Calu3 (cell line): Measurements from ENCODE around the gene HOXD10. TPM values are rescaled to one million over a fixed set of nuclear protein-coding genes. Genes with fewer than 3 reads are reported as not detected.

Experiments
- BruUV-seq: library from RNA; stranded (reverse); fragments of 400-500 nt; replicated peaks from 2 replicates; lab custom pipeline; 2021; lab: Mats Ljungman, UMichigan
- CTCF ChIA-PET: fragments of 300-600 bp; sonication (Branson Sonifier 250); formaldehyde crosslinking; loops from one replicate; lab custom pipeline; 2022; ENCODE audit warnings: antibody characterized with exemption; lab: Charles Lee
- DNase-seq: peaks from one replicate; pipeline ENCODE4 v3.0.0; 2022
- H3K27ac Mint-ChIP-seq: one replicate; pipeline ENCODE4 v1.8.0; 2022; ENCODE audit warnings: mixed read lengths; ENCODE audit not compliant: unreplicated experiment
- H3K27me3 Mint-ChIP-seq: one replicate; pipeline ENCODE4 v1.8.0; 2022; ENCODE audit warnings: mixed read lengths; ENCODE audit not compliant: unreplicated experiment
- H3K36me3 Mint-ChIP-seq: one replicate; pipeline ENCODE4 v1.8.0; 2022; ENCODE audit warnings: mild to moderate bottlenecking, moderate library complexity, mixed read lengths; ENCODE audit not compliant: insufficient read depth, unreplicated experiment
- H3K4me1 Mint-ChIP-seq: one replicate; pipeline ENCODE4 v1.8.0; 2022; ENCODE audit warnings: mild to moderate bottlenecking, low read depth, mixed read lengths; ENCODE audit not compliant: unreplicated experiment
- H3K4me3 Mint-ChIP-seq: one replicate; pipeline ENCODE4 v1.8.0; 2022; ENCODE audit warnings: mild to moderate bottlenecking, low read depth, moderate library complexity, mixed read lengths; ENCODE audit not compliant: unreplicated experiment
- H3K9me3 Mint-ChIP-seq: one replicate; pipeline ENCODE4 v1.8.0; 2022; ENCODE audit warnings: low read depth, mixed read lengths; ENCODE audit not compliant: unreplicated experiment
- intact Hi-C: fragments of 100-400 bp; cut with micrococcal nuclease; formaldehyde crosslinking; loops from one replicate; pipeline ENCODE4 v1.10.0; 2022; ENCODE audit not compliant: unreplicated experiment
- total RNA-seq: library from RNA; stranded (reverse); gene quantifications from 2 replicates; pipeline ENCODE4 v1.2.3, GENCODE V29; 2022
- TF ChIP-seq, protein P1 (sequence below): fragments of 200-600 bp; IDR thresholded peaks from one replicate; pipeline ENCODE4 v1.8.0; 2022; ENCODE audit warnings: antibody characterized with exemption; ENCODE audit not compliant: unreplicated experiment

HOXD10 gene
- total RNA-seq, 1 experiment from 2014 or later, result not detected

DNA sequence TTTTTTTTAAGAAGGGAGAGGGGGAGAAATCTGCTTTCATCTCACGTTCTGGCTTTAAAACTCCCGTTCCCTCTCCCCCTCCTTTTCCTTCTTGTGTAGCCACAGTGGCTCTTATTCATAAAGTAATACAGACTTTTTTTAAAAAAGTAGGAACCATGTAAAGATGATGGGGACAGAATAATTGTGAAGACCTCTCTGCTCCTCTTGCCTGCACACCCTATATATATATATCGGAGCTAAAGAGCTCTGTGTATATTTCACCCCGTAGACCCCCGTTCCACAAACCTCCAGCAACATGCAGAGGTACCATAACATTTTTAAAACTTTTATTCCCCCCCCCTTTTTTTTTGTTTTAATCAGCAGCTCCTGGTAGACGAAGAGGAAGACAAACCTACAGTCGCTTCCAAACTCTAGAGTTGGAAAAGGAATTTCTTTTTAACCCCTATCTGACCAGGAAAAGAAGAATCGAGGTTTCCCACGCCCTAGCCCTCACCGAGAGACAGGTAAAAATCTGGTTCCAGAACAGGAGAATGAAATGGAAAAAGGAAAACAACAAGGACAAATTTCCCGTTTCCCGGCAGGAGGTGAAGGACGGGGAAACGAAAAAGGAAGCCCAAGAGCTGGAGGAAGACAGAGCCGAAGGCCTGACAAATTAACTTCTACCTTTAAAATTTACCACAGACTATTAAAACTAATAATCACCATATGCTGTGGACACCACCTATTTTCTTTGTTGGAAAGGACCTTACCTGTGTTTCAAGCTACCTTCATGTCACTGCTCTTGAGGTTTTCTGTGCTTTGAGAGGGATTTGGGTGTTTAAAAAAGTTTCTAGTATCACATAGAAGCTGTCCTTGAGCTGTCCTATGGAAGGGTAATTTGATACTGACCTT is 14.6 kb downstream of the HOXD10 start:
- H3K4me3 Mint-ChIP-seq, result no peak overlapping the region
- intact Hi-C loops, result no loop called here
- TF ChIP-seq, protein P1, sequence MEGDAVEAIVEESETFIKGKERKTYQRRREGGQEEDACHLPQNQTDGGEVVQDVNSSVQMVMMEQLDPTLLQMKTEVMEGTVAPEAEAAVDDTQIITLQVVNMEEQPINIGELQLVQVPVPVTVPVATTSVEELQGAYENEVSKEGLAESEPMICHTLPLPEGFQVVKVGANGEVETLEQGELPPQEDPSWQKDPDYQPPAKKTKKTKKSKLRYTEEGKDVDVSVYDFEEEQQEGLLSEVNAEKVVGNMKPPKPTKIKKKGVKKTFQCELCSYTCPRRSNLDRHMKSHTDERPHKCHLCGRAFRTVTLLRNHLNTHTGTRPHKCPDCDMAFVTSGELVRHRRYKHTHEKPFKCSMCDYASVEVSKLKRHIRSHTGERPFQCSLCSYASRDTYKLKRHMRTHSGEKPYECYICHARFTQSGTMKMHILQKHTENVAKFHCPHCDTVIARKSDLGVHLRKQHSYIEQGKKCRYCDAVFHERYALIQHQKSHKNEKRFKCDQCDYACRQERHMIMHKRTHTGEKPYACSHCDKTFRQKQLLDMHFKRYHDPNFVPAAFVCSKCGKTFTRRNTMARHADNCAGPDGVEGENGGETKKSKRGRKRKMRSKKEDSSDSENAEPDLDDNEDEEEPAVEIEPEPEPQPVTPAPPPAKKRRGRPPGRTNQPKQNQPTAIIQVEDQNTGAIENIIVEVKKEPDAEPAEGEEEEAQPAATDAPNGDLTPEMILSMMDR, result no peak

DNA sequence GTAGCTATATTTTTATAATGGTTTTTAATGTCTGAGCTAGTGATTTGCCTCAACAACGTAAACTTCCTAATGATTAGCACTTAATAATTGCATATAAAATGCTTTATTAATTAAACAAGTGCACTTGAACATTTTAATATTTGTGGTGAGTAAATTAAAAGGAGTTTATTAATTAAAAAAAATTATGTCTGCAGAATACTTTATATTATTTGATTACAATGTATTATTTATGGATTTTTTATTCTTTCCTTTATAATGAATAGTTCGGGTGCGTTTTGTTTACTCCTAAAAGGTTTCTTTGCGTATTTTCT is 15.2 kb downstream of the HOXD10 start:
- no peak overlapping the region for H3K4me3 Mint-ChIP-seq
- H3K9me3 Mint-ChIP-seq, result no peaks in the 10 kb centered on the region
- TF ChIP-seq, protein P1, result no peak

More for the DNA sequence above, 14.6 kb downstream of the HOXD10 start:
- no peak for DNase-seq
- CTCF ChIA-PET, result interaction anchor here (1.2 to 1.7 kb wide), 3 partner anchors 9 to 523 kb away, joined by 4 to 5 read pairs (median 5); no protein-coding TSS in a partner anchor
- no TSS peak for BruUV-seq
- no peaks in the 10 kb centered on the region for H3K4me1 Mint-ChIP-seq
- no peaks in the 10 kb centered on the region for H3K36me3 Mint-ChIP-seq
- no peak overlapping the region for H3K27ac Mint-ChIP-seq
- H3K9me3 Mint-ChIP-seq, result no peaks in the 10 kb centered on the region
- H3K27me3 Mint-ChIP-seq, result no peaks in the 10 kb centered on the region

DNA sequence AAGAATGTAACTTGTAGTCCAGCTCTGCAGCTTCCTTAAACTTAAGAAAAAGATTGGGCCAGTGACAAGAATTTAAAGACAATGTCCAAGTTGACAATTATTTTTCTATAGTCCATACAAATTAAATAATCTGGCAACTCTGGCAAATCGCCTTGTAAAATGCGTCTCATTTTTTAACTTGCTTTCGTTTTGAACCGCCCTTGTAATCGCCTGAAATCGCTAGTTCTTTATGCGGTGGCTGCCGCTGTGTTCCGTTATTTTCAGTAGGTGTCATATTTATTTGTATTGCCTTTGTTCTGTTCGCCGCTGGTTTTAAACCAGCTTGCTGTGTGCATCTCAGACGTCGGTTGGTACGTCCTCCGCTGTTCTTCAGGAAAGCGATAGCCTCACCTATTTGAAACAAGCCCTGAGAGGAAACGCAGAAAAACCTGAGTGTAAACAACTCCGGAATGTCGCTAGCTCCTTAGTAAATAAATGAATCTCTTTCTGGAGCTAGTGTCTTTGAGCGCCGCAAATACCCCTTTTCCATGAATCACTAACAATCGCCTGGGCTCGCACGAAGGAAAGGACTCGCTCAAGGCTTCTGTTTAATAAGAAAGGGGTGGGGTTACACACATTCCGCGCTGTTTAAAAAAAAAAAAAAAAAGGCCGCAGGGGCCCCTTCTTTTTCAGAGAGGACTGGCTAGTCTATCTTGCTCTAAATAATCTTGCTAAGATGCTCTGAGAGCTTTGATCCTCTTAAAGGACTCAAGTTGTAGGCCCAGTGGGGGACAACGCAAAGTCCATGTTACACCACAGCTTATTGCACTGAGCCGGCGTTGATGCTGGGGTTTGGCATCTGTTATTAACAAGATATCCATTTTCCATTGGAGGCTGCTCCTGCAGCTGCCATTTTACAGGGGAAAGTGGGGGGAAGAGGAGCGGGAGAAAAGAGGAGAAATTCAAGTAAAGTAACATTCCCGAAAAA is 15.9 kb downstream of the HOXD10 start:
- no peak overlapping the region for H3K27ac Mint-ChIP-seq
- no peaks in the 10 kb centered on the region for H3K4me1 Mint-ChIP-seq
- H3K9me3 Mint-ChIP-seq, result no peaks in the 10 kb centered on the region
- TF ChIP-seq, protein P1, result no peak
- intact Hi-C loops, result no loop called here
- no peaks in the 10 kb centered on the region for H3K36me3 Mint-ChIP-seq
- DNase-seq, result no peak
- CTCF ChIA-PET, result interaction anchor here (0.9 to 1.7 kb wide), 4 partner anchors 8 to 532 kb away, joined by 4 to 5 read pairs (median 4); no protein-coding TSS in a partner anchor
- no peak overlapping the region for H3K4me3 Mint-ChIP-seq
- H3K27me3 Mint-ChIP-seq, result no peaks in the 10 kb centered on the region
- BruUV-seq, result no TSS peak

More for the DNA sequence above, 15.2 kb downstream of the HOXD10 start:
- BruUV-seq, result no TSS peak
- CTCF ChIA-PET, result interaction anchor here (1.2 to 1.7 kb wide), 3 partner anchors 9 to 522 kb away, joined by 4 to 5 read pairs (median 5); no protein-coding TSS in a partner anchor
- intact Hi-C loops, result no loop called here
- no peaks in the 10 kb centered on the region for H3K27me3 Mint-ChIP-seq
- H3K4me1 Mint-ChIP-seq, result no peaks in the 10 kb centered on the region
- DNase-seq, result no peak
- H3K27ac Mint-ChIP-seq, result no peak overlapping the region
- H3K36me3 Mint-ChIP-seq, result no peaks in the 10 kb centered on the region

- Mint-ChIP-seq H3K9me3 (no peaks in the 10 kb centered on the region), H3K27me3 (no peaks in the 10 kb centered on the region)
Observed at GRCh38 chr2:176133389-176133788, 16.8 kb downstream of the HOXD10 start.

More at GRCh38 chr2:176133389-176133788, 16.8 kb downstream of the HOXD10 start:
- DNase-seq, result no peak
- Mint-ChIP-seq H3K4me1 (no peaks in the 10 kb centered on the region), H3K27ac (no peak overlapping the region), H3K36me3 (no peaks in the 10 kb centered on the region), H3K4me3 (no peak overlapping the region)
- no TSS peak for BruUV-seq
- intact Hi-C loops, result no loop called here
- CTCF ChIA-PET, result interaction anchor here (0.9 kb wide), 1 partner anchor 531 kb away, joined by 4 read pairs; no protein-coding TSS in a partner anchor
- TF ChIP-seq, protein P1, result no peak
